Memory B cell (primary cell): ENCODE data around the gene TACC2.

ENCODE experiments used
- ATAC-seq: fragments of 150-1000 bp; cut with Tn5 transposase; 2 replicates; pipeline ENCODE4 v1.10.0; 2021; ENCODE audit warnings: low read depth, mild to moderate bottlenecking, moderate library complexity
- DNase-seq, 2 donors: peaks; one replicate each; pipeline ENCODE4 v3.0.0; 2022; ENCODE audit warnings: low spot score in 2 of 2
- H3K27ac Mint-ChIP-seq: one replicate; pipeline ENCODE4 v1.8.0; 2022; ENCODE audit warnings: mild to moderate bottlenecking, moderate library complexity, mixed read lengths
- H3K27me3 Mint-ChIP-seq: one replicate; pipeline ENCODE4 v1.8.0; 2022; ENCODE audit warnings: mixed read lengths
- H3K36me3 Mint-ChIP-seq: one replicate; pipeline ENCODE4 v1.8.0; 2022; ENCODE audit warnings: mild to moderate bottlenecking, mixed read lengths
- H3K4me1 Mint-ChIP-seq: one replicate; pipeline ENCODE4 v1.8.0; 2022; ENCODE audit warnings: mixed read lengths
- H3K4me3 Mint-ChIP-seq: one replicate; pipeline ENCODE4 v1.8.0; 2022; ENCODE audit warnings: mild to moderate bottlenecking, moderate library complexity, mixed read lengths
- H3K9me3 Mint-ChIP-seq: one replicate; pipeline ENCODE4 v1.8.0; 2022; ENCODE audit warnings: mixed read lengths

TACC2 gene

GRCh38 chr10:122285506-122286444 lies 296.8 kb downstream of the TACC2 start:
- Mint-ChIP-seq H3K27me3 (peaks cover 21% of the 10 kb centered on the region), H3K4me1 (no peaks in the 10 kb centered on the region), H3K36me3 (no peaks in the 10 kb centered on the region), H3K9me3 (no peaks in the 10 kb centered on the region), H3K27ac (no peak overlapping the region), H3K4me3 (no peak overlapping the region)
- ATAC-seq (no peak), DNase-seq (no peak)

GRCh38 chr10:122286867-122287266 lies 297.9 kb downstream of the TACC2 start:
- Mint-ChIP-seq H3K27ac (no peak overlapping the region), H3K4me1 (no peaks in the 10 kb centered on the region), H3K4me3 (no peak overlapping the region), H3K27me3 (peaks cover 16% of the 10 kb centered on the region), H3K9me3 (no peaks in the 10 kb centered on the region), H3K36me3 (no peaks in the 10 kb centered on the region)
- no peak for DNase-seq
- no peak for ATAC-seq

- Mint-ChIP-seq H3K27me3 (peaks cover 12% of the 10 kb centered on the region), H3K4me1 (no peaks in the 10 kb centered on the region), H3K9me3 (no peaks in the 10 kb centered on the region), H3K4me3 (no peak overlapping the region), H3K27ac (no peak overlapping the region), H3K36me3 (no peaks in the 10 kb centered on the region)
- DNase-seq (no peak), ATAC-seq (no peak)
These were observed 298.6 kb downstream of the TACC2 start for GRCh38 chr10:122287570-122287969.

GRCh38 chr10:122288262-122288661 lies 299.3 kb downstream of the TACC2 start:
- Mint-ChIP-seq H3K36me3 (no peaks in the 10 kb centered on the region), H3K27me3 (peaks cover 8% of the 10 kb centered on the region), H3K4me3 (no peak overlapping the region), H3K4me1 (no peaks in the 10 kb centered on the region), H3K9me3 (no peaks in the 10 kb centered on the region), H3K27ac (no peak overlapping the region)
- no peak for DNase-seq
- ATAC-seq: no peak

- no peaks in the 10 kb centered on the region for H3K4me1 Mint-ChIP-seq
- ATAC-seq: no peak
- no peak for DNase-seq
- H3K36me3 Mint-ChIP-seq: no peaks in the 10 kb centered on the region
- H3K27ac Mint-ChIP-seq: no peak overlapping the region
- H3K27me3 Mint-ChIP-seq: peaks cover 8% of the 10 kb centered on the region
- H3K9me3 Mint-ChIP-seq: no peaks in the 10 kb centered on the region
- H3K4me3 Mint-ChIP-seq: no peak overlapping the region
These were observed 300.0 kb downstream of the TACC2 start for GRCh38 chr10:122288917-122289316.

- ATAC-seq: no peak
- H3K9me3 Mint-ChIP-seq: no peaks in the 10 kb centered on the region
- H3K36me3 Mint-ChIP-seq: no peaks in the 10 kb centered on the region
- H3K4me1 Mint-ChIP-seq: no peaks in the 10 kb centered on the region
- H3K4me3 Mint-ChIP-seq: no peak overlapping the region
- no peak for DNase-seq
- H3K27ac Mint-ChIP-seq: no peak overlapping the region
- H3K27me3 Mint-ChIP-seq: peaks cover 11% of the 10 kb centered on the region
These were observed 301.4 kb downstream of the TACC2 start for GRCh38 chr10:122290334-122290733.

- Mint-ChIP-seq H3K9me3 (no peaks in the 10 kb centered on the region), H3K27me3 (peaks cover 11% of the 10 kb centered on the region), H3K36me3 (no peaks in the 10 kb centered on the region), H3K4me1 (no peaks in the 10 kb centered on the region), H3K4me3 (no peak overlapping the region), H3K27ac (no peak overlapping the region)
- DNase-seq (no peak), ATAC-seq (no peak)
These were observed 302.0 kb downstream of the TACC2 start for GRCh38 chr10:122290833-122291532.

GRCh38 chr10:122291739-122292138 lies 302.8 kb downstream of the TACC2 start:
- no peak for ATAC-seq
- DNase-seq: no peak
- H3K4me1 Mint-ChIP-seq: no peaks in the 10 kb centered on the region
- no peaks in the 10 kb centered on the region for H3K9me3 Mint-ChIP-seq
- H3K4me3 Mint-ChIP-seq: no peak overlapping the region
- H3K27me3 Mint-ChIP-seq: peaks cover 11% of the 10 kb centered on the region
- H3K27ac Mint-ChIP-seq: no peak overlapping the region
- no peaks in the 10 kb centered on the region for H3K36me3 Mint-ChIP-seq

GRCh38 chr10:122292376-122292775 lies 303.4 kb downstream of the TACC2 start:
- ATAC-seq (no peak), DNase-seq (no peak)
- Mint-ChIP-seq H3K4me3 (no peak overlapping the region), H3K27ac (no peak overlapping the region), H3K4me1 (no peaks in the 10 kb centered on the region), H3K27me3 (peaks cover 14% of the 10 kb centered on the region), H3K9me3 (no peaks in the 10 kb centered on the region), H3K36me3 (no peaks in the 10 kb centered on the region)

GRCh38 chr10:122293156-122293960 lies 304.4 kb downstream of the TACC2 start:
- H3K27ac Mint-ChIP-seq: no peak overlapping the region
- no peaks in the 10 kb centered on the region for H3K36me3 Mint-ChIP-seq
- no peaks in the 10 kb centered on the region for H3K4me1 Mint-ChIP-seq
- no peak overlapping the region for H3K4me3 Mint-ChIP-seq
- H3K9me3 Mint-ChIP-seq: no peaks in the 10 kb centered on the region
- peaks cover 13% of the 10 kb centered on the region for H3K27me3 Mint-ChIP-seq
- ATAC-seq (no peak), DNase-seq (no peak)

GRCh38 chr10:122293961-122294380 lies 305.0 kb downstream of the TACC2 start:
- DNase-seq (no peak), ATAC-seq (no peak)
- Mint-ChIP-seq H3K9me3 (no peaks in the 10 kb centered on the region), H3K4me3 (no peak overlapping the region), H3K27me3 (peaks cover 12% of the 10 kb centered on the region), H3K27ac (no peak overlapping the region), H3K36me3 (no peaks in the 10 kb centered on the region), H3K4me1 (no peaks in the 10 kb centered on the region)

GRCh38 chr10:122294511-122295450 lies 305.8 kb downstream of the TACC2 start:
- Mint-ChIP-seq H3K9me3 (no peaks in the 10 kb centered on the region), H3K27me3 (peaks cover 13% of the 10 kb centered on the region), H3K4me3 (no peak overlapping the region), H3K36me3 (no peaks in the 10 kb centered on the region), H3K27ac (no peak overlapping the region), H3K4me1 (peaks cover 2% of the 10 kb centered on the region)
- DNase-seq: no peak
- no peak for ATAC-seq

GRCh38 chr10:122295451-122295809 lies 306.5 kb downstream of the TACC2 start:
- peaks cover 2% of the 10 kb centered on the region for H3K4me1 Mint-ChIP-seq
- no peak for ATAC-seq
- no peak overlapping the region for H3K27ac Mint-ChIP-seq
- no peak for DNase-seq
- no peak overlapping the region for H3K4me3 Mint-ChIP-seq
- peaks cover 13% of the 10 kb centered on the region for H3K27me3 Mint-ChIP-seq
- no peaks in the 10 kb centered on the region for H3K9me3 Mint-ChIP-seq
- H3K36me3 Mint-ChIP-seq: no peaks in the 10 kb centered on the region
